Mesendoderm (in vitro differentiated cells): ENCODE data around the gene PEX14.

Experiments used
- DNase-seq: peaks from one replicate; pipeline ENCODE4 v3.0.0; 2013
- H2AK5ac ChIP-seq: 2 replicates; pipeline ENCODE4 v1.6.1; 2013; ENCODE audit warnings: low read length, inconsistent platforms
- H2BK120ac ChIP-seq: 2 replicates; pipeline ENCODE4 v1.6.1; 2013; ENCODE audit warnings: low read depth, mild to moderate bottlenecking, low read length, moderate library complexity, mixed read lengths
- H2BK15ac ChIP-seq: replicated peaks from 2 replicates; pipeline ENCODE4 v1.6.1; 2013; ENCODE audit warnings: low read depth, mild to moderate bottlenecking, moderate library complexity
- H2BK5ac ChIP-seq: 2 replicates; pipeline ENCODE4 v1.6.1; 2013; ENCODE audit warnings: low read length, inconsistent platforms
- H3K18ac ChIP-seq: 2 replicates; pipeline ENCODE4 v1.6.1; 2013; ENCODE audit warnings: mild to moderate bottlenecking, low read length, mixed read lengths
- H3K23ac ChIP-seq: one replicate; pipeline ENCODE4 v1.6.1; 2013; ENCODE audit warnings: low read length
- H3K27ac ChIP-seq: 2 replicates; pipeline ENCODE4 v1.5.1; 2013; ENCODE audit warnings: low read depth, mild to moderate bottlenecking, inconsistent platforms, low read length, moderate library complexity
- H3K27me3 ChIP-seq: 2 replicates; pipeline ENCODE4 v1.6.1; 2013; ENCODE audit warnings: low read length, control low read depth, mild to moderate bottlenecking, inconsistent platforms; ENCODE audit not compliant: insufficient read depth, poor library complexity
- H3K36me3 ChIP-seq: 2 replicates; pipeline ENCODE4 v1.6.1; 2013; ENCODE audit warnings: low read length, inconsistent platforms; ENCODE audit not compliant: control insufficient read depth, insufficient read depth
- H3K4ac ChIP-seq: one replicate; pipeline ENCODE4 v1.6.1; 2013; ENCODE audit warnings: low read depth, mild to moderate bottlenecking, low read length, moderate library complexity
- H3K4me1 ChIP-seq: 2 replicates; pipeline ENCODE4 v1.6.1; 2013; ENCODE audit warnings: low read depth, low read length, inconsistent platforms; ENCODE audit not compliant: control insufficient read depth
- H3K4me2 ChIP-seq: 2 replicates; pipeline ENCODE4 v1.6.1; 2013; ENCODE audit warnings: low read length
- H3K4me3 ChIP-seq: 2 replicates; pipeline ENCODE4 v1.5.1; 2013; ENCODE audit warnings: mild to moderate bottlenecking, low read length
- H3K56ac ChIP-seq: one replicate; pipeline ENCODE4 v1.6.1; 2013; ENCODE audit warnings: low read length
- H3K79me1 ChIP-seq: 2 replicates; pipeline ENCODE4 v1.6.1; 2013; ENCODE audit warnings: low read length, inconsistent platforms
- H3K79me2 ChIP-seq: 2 replicates; pipeline ENCODE4 v1.6.1; 2013; ENCODE audit warnings: mild to moderate bottlenecking, low read length; ENCODE audit not compliant: control insufficient read depth, insufficient read depth
- H3K9ac ChIP-seq: 2 replicates; pipeline ENCODE4 v1.6.1; 2013; ENCODE audit warnings: low read length, inconsistent platforms
- H4K5ac ChIP-seq: one replicate; pipeline ENCODE4 v1.6.1; 2013; ENCODE audit warnings: low read length
- H4K8ac ChIP-seq: one replicate; pipeline ENCODE4 v1.6.1; 2013; ENCODE audit warnings: low read depth, mild to moderate bottlenecking, control low read depth, low read length, moderate library complexity
- WGBS: extraction: QIAGEN DNeasy Blood & Tissue Kit; methylation state at CpG from one replicate; pipeline ENCODE4 v1.1.7; 2013; ENCODE audit warnings: low lambda C conversion rate, missing lambda C conversion rate; ENCODE audit not compliant: insufficient coverage; ENCODE audit errors: extremely low coverage; 5-methylcytosine and 5-hydroxymethylcytosine counted together

Gene PEX14

DNA sequence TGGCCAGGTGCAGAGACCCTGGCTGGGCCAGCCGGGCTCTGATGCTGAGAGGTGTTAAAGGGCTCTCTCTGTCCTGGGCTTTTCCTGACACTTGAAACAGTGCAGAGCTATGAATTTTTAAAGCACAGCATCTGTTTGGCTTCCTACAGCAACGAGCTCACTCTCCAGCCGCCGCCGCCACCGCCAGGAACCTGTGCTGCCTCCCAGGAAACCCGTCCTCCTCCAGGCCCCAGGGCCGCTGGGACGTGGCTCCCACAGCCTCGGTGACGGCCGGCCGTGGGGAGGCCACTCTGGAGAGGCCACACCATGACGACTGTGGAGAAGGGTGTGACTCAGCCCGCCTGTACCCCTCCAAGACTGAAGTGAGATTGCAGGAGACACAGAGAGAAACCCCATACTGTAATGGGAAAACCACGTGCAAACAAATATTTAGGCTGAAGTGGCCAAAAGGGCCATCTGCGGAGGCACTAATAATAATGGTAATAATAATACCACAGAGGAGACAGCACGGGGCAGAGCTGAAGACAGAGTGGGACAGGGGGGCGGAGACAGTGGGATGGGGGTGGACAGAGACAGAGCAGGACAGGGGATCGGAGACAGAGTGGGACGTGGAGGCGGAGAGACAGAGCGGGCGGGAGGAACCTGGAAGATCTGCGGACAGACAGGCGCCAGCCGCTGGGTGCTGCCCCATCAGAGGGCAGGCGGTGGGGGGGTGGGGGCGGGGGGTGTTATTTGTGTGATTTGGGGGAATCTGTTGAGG, 182.5 kb downstream of the PEX14 start:
- no peaks in the 10 kb centered on the region for H3K27me3 ChIP-seq
- H2AK5ac ChIP-seq, result no peak overlapping the region
- H3K4me3 ChIP-seq, result no peak overlapping the region
- no peak overlapping the region for H2BK15ac ChIP-seq
- H3K9ac ChIP-seq, result no peak overlapping the region
- no peak overlapping the region for H4K5ac ChIP-seq
- H3K79me2 ChIP-seq, result no peaks in the 10 kb centered on the region
- no peak overlapping the region for H3K4ac ChIP-seq
- no peak overlapping the region for H3K27ac ChIP-seq
- H3K79me1 ChIP-seq, result no peaks in the 10 kb centered on the region
- H2BK120ac ChIP-seq, result no peak overlapping the region
- no peaks in the 10 kb centered on the region for H3K4me1 ChIP-seq
- no peak overlapping the region for H3K56ac ChIP-seq
- no peak overlapping the region for H4K8ac ChIP-seq
- no CpG with 5 or more reads among the region's 29 CpGs for WGBS
- H3K18ac ChIP-seq, result no peak overlapping the region
- H2BK5ac ChIP-seq, result no peak overlapping the region
- no peak overlapping the region for H3K4me2 ChIP-seq
- H3K36me3 ChIP-seq, result no peaks in the 10 kb centered on the region
- H3K23ac ChIP-seq, result no peak overlapping the region
- DNase-seq, result no peak

DNA sequence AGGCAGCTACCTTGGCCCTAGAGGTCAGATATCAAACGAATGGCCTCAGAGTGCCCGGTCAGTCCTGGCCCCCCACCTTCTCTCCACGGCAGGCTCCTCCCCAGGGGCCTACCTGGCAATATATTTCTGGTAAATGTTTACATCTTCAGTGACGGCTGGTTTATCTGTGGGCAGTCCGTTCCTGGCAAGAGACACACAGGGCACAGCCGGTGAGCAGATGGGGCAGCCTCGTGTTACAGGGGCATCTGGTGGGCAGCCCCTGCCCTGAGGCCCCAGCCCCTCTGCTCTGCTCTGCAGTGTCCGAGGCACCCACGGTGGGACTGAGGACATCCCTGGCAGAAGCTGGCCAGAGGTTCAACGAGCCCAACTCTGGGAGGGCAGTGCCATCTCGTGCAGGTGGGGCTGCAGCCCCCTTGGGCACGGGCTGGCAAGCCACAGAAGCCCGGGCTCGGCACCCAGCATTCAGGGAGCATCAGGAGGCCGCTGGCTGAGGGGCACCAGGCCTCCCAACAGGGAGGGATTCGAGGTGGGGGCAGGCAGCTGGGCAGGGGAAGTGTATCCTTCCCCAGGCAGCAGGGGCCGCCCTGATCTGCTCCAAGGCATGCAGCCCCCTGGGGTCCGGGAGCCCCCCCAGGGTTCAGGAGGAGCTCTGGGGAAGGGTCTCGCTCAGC, 183.8 kb downstream of the PEX14 start:
- no peaks in the 10 kb centered on the region for H3K27me3 ChIP-seq

DNA sequence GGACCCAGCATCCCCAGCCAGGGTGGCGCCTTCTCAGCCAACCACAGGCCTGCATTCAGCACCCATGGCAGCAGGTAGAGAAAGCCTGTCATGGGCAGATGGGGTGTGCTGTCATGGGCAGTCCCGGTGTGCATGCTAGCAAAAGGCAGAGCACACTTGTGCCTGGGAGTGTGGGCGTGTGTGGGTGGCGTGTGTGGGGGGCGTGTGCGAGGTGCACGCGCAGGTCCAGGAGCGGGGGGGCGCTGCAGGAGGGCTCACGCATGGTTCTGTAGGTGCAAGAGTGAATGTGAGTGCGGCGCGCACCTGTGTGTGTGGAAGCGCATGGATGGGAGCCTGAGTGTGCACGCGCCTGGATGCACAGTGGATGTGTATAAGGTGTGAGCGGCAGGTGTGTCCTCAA, 184.5 kb downstream of the PEX14 start:
- Histone ChIP-seq H2BK15ac (no peak overlapping the region), H3K4me2 (no peak overlapping the region), H3K23ac (no peak overlapping the region), H2AK5ac (no peak overlapping the region), H4K8ac (no peak overlapping the region), H3K56ac (no peak overlapping the region), H2BK120ac (no peak overlapping the region), H3K4me1 (no peaks in the 10 kb centered on the region), H2BK5ac (no peak overlapping the region), H3K18ac (no peak overlapping the region), H3K9ac (no peak overlapping the region), H4K5ac (no peak overlapping the region), H3K27ac (no peak overlapping the region), H3K4ac (no peak overlapping the region), H3K79me2 (no peaks in the 10 kb centered on the region), H3K27me3 (no peaks in the 10 kb centered on the region), H3K79me1 (no peaks in the 10 kb centered on the region), H3K36me3 (no peaks in the 10 kb centered on the region), H3K4me3 (no peak overlapping the region)
- no CpG with 5 or more reads among the region's 18 CpGs for WGBS
- no peak for DNase-seq

More for the DNA sequence above, 183.8 kb downstream of the PEX14 start:
- no peak overlapping the region for H2BK15ac ChIP-seq
- H4K5ac ChIP-seq, result no peak overlapping the region
- no peak overlapping the region for H3K23ac ChIP-seq
- H2BK5ac ChIP-seq, result no peak overlapping the region
- DNase-seq, result no peak
- H3K27ac ChIP-seq, result no peak overlapping the region
- H4K8ac ChIP-seq, result no peak overlapping the region
- H3K4me3 ChIP-seq, result no peak overlapping the region
- no peak overlapping the region for H3K18ac ChIP-seq
- no peak overlapping the region for H3K4ac ChIP-seq
- H3K9ac ChIP-seq, result no peak overlapping the region
- no peaks in the 10 kb centered on the region for H3K36me3 ChIP-seq
- H3K79me2 ChIP-seq, result no peaks in the 10 kb centered on the region
- H2BK120ac ChIP-seq, result no peak overlapping the region
- no peaks in the 10 kb centered on the region for H3K79me1 ChIP-seq
- no CpG with 5 or more reads among the region's 19 CpGs for WGBS
- no peak overlapping the region for H3K56ac ChIP-seq
- H3K4me1 ChIP-seq, result no peaks in the 10 kb centered on the region
- no peak overlapping the region for H2AK5ac ChIP-seq
- H3K4me2 ChIP-seq, result no peak overlapping the region

DNA sequence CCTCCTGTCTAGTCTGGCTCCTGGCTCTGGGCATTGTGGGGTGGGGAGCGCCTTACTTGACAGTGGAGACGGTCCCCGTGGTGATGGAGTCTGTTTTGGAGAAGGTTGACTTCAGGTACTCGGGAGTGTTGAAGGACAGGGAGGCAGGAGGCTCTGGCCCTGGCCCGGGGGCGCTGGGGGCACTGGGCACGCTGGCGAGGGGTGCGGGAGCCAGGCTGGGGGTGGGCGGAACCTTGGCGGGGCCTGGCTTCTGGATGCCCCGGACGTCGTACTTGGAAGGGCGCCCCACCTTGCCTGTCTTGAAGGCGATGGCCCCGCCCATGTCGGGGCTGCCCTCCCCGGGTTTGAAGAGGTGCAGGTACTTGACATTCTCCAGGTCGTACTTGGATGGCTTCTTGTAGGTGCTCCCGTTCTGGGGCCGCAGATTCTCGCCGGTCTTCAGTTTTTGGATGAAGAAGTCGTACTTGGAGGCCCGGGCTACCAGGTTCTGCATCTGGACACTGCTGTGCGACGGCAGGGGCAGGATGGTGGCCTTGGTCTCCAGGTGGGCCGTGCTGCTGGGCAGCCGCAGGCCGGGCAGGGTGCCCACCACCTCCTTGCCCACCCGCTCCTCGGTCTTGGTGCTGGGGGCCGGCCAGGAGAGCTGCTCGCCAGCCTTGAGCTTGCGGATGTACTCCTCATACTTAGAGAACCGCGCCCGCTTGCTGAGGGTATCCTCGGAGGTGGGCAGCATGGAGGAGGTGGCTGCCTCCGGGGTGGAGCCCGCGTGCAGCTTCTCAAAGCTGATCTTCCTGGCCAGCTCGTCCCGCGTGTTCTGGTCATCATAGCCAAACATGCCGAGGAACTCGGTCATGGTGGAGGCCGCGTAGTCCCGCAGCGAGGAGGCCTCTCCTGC, 185.1 kb downstream of the PEX14 start:
- WGBS, result no CpG with 5 or more reads among the region's 52 CpGs
- H3K18ac ChIP-seq, result no peak overlapping the region

DNA sequence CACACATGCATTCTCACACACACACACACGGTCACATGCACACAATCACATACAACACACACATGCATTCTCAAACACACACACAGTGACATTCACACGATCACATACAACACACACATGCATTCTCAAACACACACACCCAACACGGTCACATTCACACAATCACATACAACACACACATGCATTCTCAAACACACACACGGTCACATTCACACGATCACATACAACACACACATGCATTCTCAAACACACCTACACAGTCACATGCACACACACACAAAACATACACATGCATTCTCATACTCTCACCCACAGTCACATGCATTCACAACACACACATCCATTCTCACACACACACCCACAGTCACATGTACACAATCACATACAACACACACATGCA, 186.7 kb downstream of the PEX14 start:
- no peak overlapping the region for H3K18ac ChIP-seq
- no peak overlapping the region for H3K4me2 ChIP-seq
- DNase-seq, result no peak
- H3K27ac ChIP-seq, result no peak overlapping the region
- H2AK5ac ChIP-seq, result no peak overlapping the region
- no peak overlapping the region for H4K8ac ChIP-seq
- no peak overlapping the region for H3K56ac ChIP-seq
- no peaks in the 10 kb centered on the region for H3K79me2 ChIP-seq
- H3K36me3 ChIP-seq, result no peaks in the 10 kb centered on the region
- no peak overlapping the region for H4K5ac ChIP-seq
- H2BK15ac ChIP-seq, result no peak overlapping the region
- no peak overlapping the region for H3K4me3 ChIP-seq
- H3K9ac ChIP-seq, result no peak overlapping the region
- no peaks in the 10 kb centered on the region for H3K27me3 ChIP-seq
- no CpG with 5 or more reads among the region's 5 CpGs for WGBS
- no peak overlapping the region for H2BK120ac ChIP-seq
- H3K4ac ChIP-seq, result no peak overlapping the region
- H3K23ac ChIP-seq, result no peak overlapping the region
- no peaks in the 10 kb centered on the region for H3K79me1 ChIP-seq
- no peaks in the 10 kb centered on the region for H3K4me1 ChIP-seq
- H2BK5ac ChIP-seq, result no peak overlapping the region

More for the DNA sequence above, 185.1 kb downstream of the PEX14 start:
- Histone ChIP-seq H2BK120ac (no peak overlapping the region), H3K36me3 (no peaks in the 10 kb centered on the region), H2AK5ac (no peak overlapping the region), H3K79me2 (no peaks in the 10 kb centered on the region), H4K5ac (no peak overlapping the region), H2BK15ac (no peak overlapping the region), H3K56ac (no peak overlapping the region), H3K23ac (no peak overlapping the region), H3K4me3 (no peak overlapping the region), H3K79me1 (no peaks in the 10 kb centered on the region), H3K4me1 (no peaks in the 10 kb centered on the region), H3K4me2 (no peak overlapping the region), H3K4ac (no peak overlapping the region), H3K9ac (no peak overlapping the region), H4K8ac (no peak overlapping the region), H3K27ac (no peak overlapping the region), H2BK5ac (no peak overlapping the region), H3K27me3 (no peaks in the 10 kb centered on the region)
- no peak for DNase-seq
